ENCODE results near the gene SLC25A30.
"Not testable (repeated sequence)": the region's sequence is repeated elsewhere in the genome, so short reads cannot be mapped to it uniquely, and the experiment has no call there.

Gene SLC25A30

DNA sequence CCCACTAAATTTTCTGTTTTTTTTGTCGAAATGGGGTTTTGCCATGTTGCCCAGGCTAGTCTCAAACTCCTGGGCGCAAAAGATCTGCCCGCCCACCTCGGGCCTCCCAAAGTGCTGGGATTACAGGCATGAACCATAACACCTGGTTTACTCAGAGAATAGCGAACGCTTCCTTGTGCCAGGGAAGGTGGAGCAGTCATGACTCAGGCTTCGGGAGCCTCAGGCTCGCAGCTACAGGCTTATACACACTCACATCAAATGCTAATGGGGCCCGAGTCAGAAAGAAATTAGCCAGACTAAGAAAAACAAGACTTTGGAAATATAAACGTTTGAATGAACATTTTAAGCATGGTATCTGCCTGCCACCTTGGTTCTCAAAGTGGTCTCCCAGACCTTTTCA, 66.1 kb downstream of the SLC25A30 start:
- ChIA-PET CTCF (interaction anchor here (1.0 to 1.2 kb wide), 2 partner anchors 11 to 15 kb away, joined by 3 to 6 read pairs; partner anchors contain the start of gene TPT1), POLR2A (interaction anchor here (0.7 kb wide), 1 partner anchor 90 kb away, joined by 3 read pairs; no protein-coding TSS in a partner anchor)
- WGBS (ENCODE audit: insufficient coverage): 100% methylated on average over 8 of the region's 10 CpGs
- no peak for DNase-seq
- no peak overlapping the region for H3K4me3 ChIP-seq (ENCODE audit: control insufficient read depth in 1 of 7, extremely low read depth in 1 of 7, insufficient read depth in 4 of 7, low read depth in 2 of 7, low read length in 6 of 7)
- peaks cover 11 to 36% (median 25%) of the 10 kb centered on the region in 4 experiments for H3K36me3 ChIP-seq (ENCODE audit: control insufficient read depth in 4 of 4, insufficient read depth in 4 of 4, low read length in 3 of 4)
- no peak overlapping the region for H3K27ac ChIP-seq (ENCODE audit: insufficient read depth in 1 of 2, low read depth in 1 of 2, low read length in 2 of 2, poor library complexity in 1 of 2, severe bottlenecking in 2 of 2)
- peaks cover 0 to 9% (median 6%) of the 10 kb centered on the region in 4 experiments for H3K4me1 ChIP-seq (ENCODE audit: control extremely low read depth in 1 of 4, control insufficient read depth in 4 of 4, insufficient read depth in 4 of 4, low read length in 3 of 4)
- no peaks in the 10 kb centered on the region for H3K27me3 ChIP-seq (replicated peaks in 2 of 5; ENCODE audit: control insufficient read depth in 4 of 5, insufficient read depth in 5 of 5, low read length in 4 of 5)
- H3K9me3 ChIP-seq (ENCODE audit: control extremely low read depth in 1 of 5, control insufficient read depth in 4 of 5, insufficient read depth in 2 of 5, low read depth in 1 of 5, low read length in 4 of 5): no peaks in the 10 kb centered on the region

DNA sequence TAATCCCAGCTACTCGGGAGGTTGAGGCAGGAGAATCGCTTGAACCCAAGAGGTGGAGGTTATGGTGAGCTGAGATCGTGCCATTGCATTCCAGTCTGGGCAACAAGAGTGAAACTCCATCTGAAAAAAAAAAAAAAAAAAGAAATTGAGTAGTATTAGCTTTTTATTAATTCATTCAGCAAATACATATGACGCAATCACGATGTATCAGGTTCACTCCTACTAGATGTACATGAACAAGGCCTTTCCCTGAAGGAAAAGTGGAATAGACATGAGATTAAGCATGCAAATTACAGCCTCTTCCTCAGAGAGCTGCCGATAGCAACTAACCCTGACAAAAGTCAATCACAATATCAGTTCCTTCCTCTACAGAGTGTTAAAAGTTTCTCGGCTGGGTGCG, 68.0 kb downstream of the SLC25A30 start:
- no peak overlapping the region for H3K27ac ChIP-seq (ENCODE audit: insufficient read depth in 1 of 2, low read depth in 1 of 2, low read length in 2 of 2, poor library complexity in 1 of 2, severe bottlenecking in 2 of 2)
- peaks cover 13 to 46% (median 26%) of the 10 kb centered on the region in 4 experiments for H3K36me3 ChIP-seq (ENCODE audit: control insufficient read depth in 4 of 4, insufficient read depth in 4 of 4, low read length in 3 of 4)
- POLR2A ChIA-PET: no interaction called here
- CTCF ChIA-PET: no interaction called here
- 100% methylated on average over 3 of the region's 8 CpGs for WGBS (ENCODE audit: insufficient coverage)
- no peak for DNase-seq
- no peak overlapping the region for H3K4me3 ChIP-seq (ENCODE audit: control insufficient read depth in 1 of 7, extremely low read depth in 1 of 7, insufficient read depth in 4 of 7, low read depth in 2 of 7, low read length in 6 of 7)
- H3K27me3 ChIP-seq (replicated peaks in 2 of 5; ENCODE audit: control insufficient read depth in 4 of 5, insufficient read depth in 5 of 5, low read length in 4 of 5): no peaks in the 10 kb centered on the region
- H3K9me3 ChIP-seq (ENCODE audit: control extremely low read depth in 1 of 5, control insufficient read depth in 4 of 5, insufficient read depth in 2 of 5, low read depth in 1 of 5, low read length in 4 of 5): no peaks in the 10 kb centered on the region
- no peaks in the 10 kb centered on the region for H3K4me1 ChIP-seq (ENCODE audit: control extremely low read depth in 1 of 4, control insufficient read depth in 4 of 4, insufficient read depth in 4 of 4, low read length in 3 of 4)

DNA sequence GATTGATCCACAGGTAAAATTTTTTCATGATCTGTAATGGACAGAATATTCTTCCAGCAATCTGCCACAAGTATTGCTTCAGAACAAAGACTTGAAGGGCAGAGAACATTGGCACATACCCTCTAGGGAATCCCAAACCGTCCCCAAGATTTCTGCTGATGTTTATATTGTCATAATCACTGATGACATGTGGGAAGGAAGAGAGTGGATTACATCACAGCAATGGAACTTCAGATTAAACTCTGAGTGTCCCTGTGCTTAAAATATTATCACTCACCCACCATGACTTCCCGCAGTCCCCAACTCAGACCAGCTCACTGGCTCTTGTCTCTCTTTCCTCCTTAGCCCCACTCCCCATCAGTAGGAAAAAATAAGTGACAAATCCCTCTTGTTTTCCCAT, 68.7 kb downstream of the SLC25A30 start:
- CTCF ChIA-PET: interaction anchor here (3.7 kb wide), 1 partner anchor 8 kb away, joined by 18 read pairs; no protein-coding TSS in a partner anchor
- no peak for DNase-seq
- POLR2A ChIA-PET: no interaction called here
- Histone ChIP-seq H3K36me3 (ENCODE audit: control insufficient read depth in 4 of 4, insufficient read depth in 4 of 4, low read length in 3 of 4) (peaks cover 13 to 51% (median 28%) of the 10 kb centered on the region in 4 experiments), H3K4me1 (ENCODE audit: control extremely low read depth in 1 of 4, control insufficient read depth in 4 of 4, insufficient read depth in 4 of 4, low read length in 3 of 4) (no peaks in the 10 kb centered on the region), H3K27ac (ENCODE audit: insufficient read depth in 1 of 2, low read depth in 1 of 2, low read length in 2 of 2, poor library complexity in 1 of 2, severe bottlenecking in 2 of 2) (no peak overlapping the region), H3K9me3 (ENCODE audit: control extremely low read depth in 1 of 5, control insufficient read depth in 4 of 5, insufficient read depth in 2 of 5, low read depth in 1 of 5, low read length in 4 of 5) (no peaks in the 10 kb centered on the region), H3K4me3 (ENCODE audit: control insufficient read depth in 1 of 7, extremely low read depth in 1 of 7, insufficient read depth in 4 of 7, low read depth in 2 of 7, low read length in 6 of 7) (no peak overlapping the region), H3K27me3 (replicated peaks in 2 of 5; ENCODE audit: control insufficient read depth in 4 of 5, insufficient read depth in 5 of 5, low read length in 4 of 5) (no peaks in the 10 kb centered on the region)
- 92% methylated on average over 1 of the region's 2 CpGs for WGBS (ENCODE audit: insufficient coverage)

DNA sequence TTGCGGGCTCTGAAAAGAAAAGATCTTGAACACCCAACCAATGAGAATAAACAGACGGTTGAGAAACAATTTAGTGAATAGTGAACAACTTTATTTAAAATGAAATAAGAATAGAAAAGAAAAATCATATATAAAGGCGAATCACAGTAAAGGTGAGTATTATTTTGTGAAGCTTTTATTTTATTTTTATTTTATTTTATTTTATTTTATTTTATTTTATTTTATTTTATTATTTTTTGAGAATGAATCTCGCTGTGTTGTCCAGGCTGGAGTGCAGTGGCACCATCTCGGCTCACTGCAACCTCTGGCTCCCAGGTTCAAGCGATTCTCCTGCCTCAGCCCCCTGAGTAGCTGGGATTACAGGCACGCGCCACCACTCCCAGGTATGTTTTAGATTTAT, 74.1 kb downstream of the SLC25A30 start:
- peaks cover 12 to 24% (median 18%) of the 10 kb centered on the region in 4 experiments for H3K4me1 ChIP-seq (ENCODE audit: control extremely low read depth in 1 of 4, control insufficient read depth in 4 of 4, insufficient read depth in 4 of 4, low read length in 3 of 4)
- H3K27me3 ChIP-seq (replicated peaks in 2 of 5; ENCODE audit: control insufficient read depth in 4 of 5, insufficient read depth in 5 of 5, low read length in 4 of 5); H3K27ac ChIP-seq (ENCODE audit: insufficient read depth in 1 of 2, low read depth in 1 of 2, low read length in 2 of 2, poor library complexity in 1 of 2, severe bottlenecking in 2 of 2); H3K9me3 ChIP-seq (ENCODE audit: control extremely low read depth in 1 of 5, control insufficient read depth in 4 of 5, insufficient read depth in 2 of 5, low read depth in 1 of 5, low read length in 4 of 5); DNase-seq; POLR2A ChIA-PET; H3K4me3 ChIP-seq (ENCODE audit: control insufficient read depth in 1 of 7, extremely low read depth in 1 of 7, insufficient read depth in 4 of 7, low read depth in 2 of 7, low read length in 6 of 7): not testable (repeated sequence)
- peaks cover 5 to 34% (median 21%) of the 10 kb centered on the region in 4 experiments for H3K36me3 ChIP-seq (ENCODE audit: control insufficient read depth in 4 of 4, insufficient read depth in 4 of 4, low read length in 3 of 4)
- 100% methylated on average over 1 of the region's 8 CpGs for WGBS (ENCODE audit: insufficient coverage)
- CTCF ChIA-PET: interaction anchor here (1.4 to 1.6 kb wide), 2 partner anchors 13 to 114 kb away, joined by 3 to 4 read pairs; no protein-coding TSS in a partner anchor

Measured in common myeloid progenitor, CD34-positive (primary cell).